Stimulated activated CD4-positive, alpha-beta T cell treated with anti-CD3 and anti-CD28 coated beads, Interleukin-1b, Interleukin-23, amount 100 ng/mL, for 48 hours (primary cell): Measurements from ENCODE around the gene NAV2.
"Not testable (repeated sequence)": the region's sequence is repeated elsewhere in the genome, so short reads cannot be mapped to it uniquely, and the experiment has no call there.

Source experiments
- DNase-seq: peaks from one replicate; pipeline ENCODE4 v3.0.0-alpha.2; 2020

Gene NAV2

DNA sequence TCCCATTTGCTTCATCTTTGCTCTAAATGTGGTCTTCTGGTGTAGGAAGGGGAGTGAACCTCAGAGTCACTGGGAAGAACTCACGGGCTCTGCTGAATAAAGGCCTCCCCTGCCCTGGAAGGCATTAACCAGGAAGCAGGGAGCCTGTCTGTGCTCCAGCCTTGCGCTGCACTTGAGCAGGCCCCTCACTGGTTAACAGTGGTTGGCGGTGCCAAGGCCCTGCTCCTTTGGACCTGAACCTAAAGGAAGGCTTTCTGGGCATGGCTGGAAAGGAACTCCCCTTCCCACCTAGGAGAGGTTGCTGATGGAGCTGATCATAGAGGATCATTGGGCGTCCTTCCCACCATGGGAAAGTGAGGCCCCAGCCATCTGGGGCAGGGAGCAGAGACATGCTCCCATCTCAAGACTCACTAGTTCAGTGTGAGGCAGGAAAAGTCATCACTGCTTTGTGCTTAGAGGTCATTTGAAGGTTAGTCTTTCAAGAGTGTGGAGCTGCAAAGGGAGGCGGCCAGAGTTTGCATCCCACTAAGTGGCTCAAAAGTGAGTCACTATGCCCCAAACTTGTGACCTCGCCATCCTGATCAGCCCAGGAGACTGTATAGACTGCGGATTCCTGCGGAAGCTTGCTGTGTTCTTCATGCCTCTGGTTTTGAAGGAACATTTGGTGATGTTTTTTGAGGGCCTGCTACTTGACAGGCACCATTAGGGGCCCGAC lies 397.3 kb downstream of the NAV2 start:
- no peak for DNase-seq

DNA sequence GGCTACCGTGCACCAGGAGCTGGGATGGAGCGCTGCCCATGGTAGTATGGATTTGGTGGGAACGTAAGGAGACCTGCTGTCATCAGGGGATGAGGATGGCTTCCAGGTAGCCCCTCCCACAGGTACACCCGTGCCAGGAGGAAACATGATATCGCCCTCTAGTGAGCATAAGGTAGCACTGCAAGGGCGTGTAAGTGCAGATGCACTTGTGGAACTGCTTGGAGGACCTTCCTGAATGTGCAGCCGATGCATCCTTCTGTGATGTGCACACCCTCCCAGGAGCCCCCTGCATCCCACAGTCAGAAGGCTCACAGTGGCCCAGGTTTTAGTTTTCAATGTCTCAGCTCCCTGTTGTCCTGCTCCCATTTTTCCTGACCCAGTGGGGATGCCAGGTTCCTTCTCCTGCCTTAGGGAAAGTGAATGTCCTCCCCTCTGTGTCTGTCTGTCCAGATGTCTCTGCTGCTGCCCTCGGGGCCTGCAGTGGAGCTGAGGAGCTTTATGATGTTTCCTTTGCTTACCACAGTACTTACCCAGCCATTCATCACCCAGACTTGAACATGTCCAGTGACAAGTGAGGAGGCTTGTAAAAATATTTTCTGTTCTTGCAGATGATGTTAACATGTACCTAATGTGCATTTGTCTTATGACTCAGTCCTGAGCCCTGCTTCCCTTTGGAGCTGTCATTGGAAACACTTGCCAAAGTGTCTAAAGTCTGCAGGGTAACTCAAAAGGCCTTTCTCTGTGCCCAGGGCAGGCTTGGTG lies 398.5 kb downstream of the NAV2 start:
- peak; percentile 56 for DNase-seq

DNA sequence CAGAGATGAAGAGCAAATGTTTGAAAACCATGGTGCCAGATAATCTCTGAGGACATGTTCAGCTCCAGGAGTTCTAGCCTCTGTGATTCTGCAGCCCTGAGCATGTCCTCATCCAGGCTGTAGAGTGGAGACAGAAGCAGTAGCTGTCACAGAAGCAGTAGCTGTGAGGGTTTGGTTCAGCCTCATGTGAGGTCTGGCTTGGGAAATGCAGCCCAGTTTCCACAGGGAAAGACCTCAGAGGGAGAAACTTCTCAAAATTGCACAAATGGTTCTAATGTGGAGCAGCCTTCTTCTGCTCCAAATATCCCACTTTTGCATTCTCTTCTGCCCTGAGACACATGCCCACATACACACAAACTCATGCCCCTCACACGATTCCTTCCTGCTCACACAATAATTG lies 399.2 kb downstream of the NAV2 start:
- DNase-seq = no peak

DNA sequence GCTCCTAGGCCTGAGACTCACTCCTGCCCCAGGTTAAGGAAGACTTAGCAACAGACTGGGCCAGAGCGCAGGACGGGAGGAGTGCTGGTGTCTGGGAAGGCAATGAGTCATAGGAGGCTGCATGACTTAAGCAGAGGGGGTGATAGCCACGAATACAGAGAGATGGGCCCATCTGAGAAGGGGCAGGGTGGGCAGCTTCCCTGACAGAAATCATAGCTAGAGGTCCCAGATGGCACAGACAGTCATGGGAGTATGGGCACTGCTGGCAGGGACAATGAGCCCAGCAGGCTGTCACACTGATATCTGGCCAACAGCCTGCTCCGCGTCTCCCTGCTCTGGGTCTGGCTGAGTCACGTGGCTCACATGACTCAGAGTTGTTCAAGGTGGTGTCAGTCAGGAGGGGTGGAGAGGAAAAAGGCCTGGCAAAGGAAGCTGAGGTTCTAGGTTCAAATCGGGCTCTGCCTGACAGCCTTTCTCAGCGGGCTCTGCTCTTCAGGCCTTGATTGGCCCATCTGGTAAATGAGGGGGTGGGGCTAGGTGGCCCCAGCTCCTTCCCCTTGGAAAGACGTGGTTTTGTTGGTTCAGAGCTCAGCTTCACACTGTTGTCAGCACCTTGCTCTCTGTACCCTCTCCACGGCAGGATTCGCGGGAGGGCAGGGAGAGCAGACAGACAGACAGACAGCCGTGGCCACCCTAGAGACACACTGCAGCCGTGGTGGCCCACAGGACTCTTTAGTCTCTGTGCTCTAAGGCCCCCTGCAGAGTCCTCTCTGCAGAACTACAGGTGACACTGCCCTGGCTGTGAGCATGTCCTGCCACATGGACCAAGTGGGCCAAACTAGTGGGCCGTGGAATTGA lies 399.9 kb downstream of the NAV2 start:
- no peak for DNase-seq

DNA sequence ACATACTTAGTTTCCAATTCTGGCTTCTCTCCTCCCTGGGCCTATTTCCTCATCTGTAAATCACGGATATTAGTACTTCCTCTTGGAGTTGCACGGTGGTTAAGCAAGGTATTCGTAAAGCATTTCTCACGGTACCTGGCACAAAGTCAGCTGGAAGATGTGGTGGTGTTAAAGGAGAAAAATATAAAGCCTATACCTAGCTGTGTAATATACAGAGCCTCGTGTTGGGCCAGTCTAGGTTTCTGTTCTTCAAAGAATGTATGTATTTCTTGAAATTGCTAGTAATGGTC lies 400.5 kb downstream of the NAV2 start:
- no peak for DNase-seq

DNA sequence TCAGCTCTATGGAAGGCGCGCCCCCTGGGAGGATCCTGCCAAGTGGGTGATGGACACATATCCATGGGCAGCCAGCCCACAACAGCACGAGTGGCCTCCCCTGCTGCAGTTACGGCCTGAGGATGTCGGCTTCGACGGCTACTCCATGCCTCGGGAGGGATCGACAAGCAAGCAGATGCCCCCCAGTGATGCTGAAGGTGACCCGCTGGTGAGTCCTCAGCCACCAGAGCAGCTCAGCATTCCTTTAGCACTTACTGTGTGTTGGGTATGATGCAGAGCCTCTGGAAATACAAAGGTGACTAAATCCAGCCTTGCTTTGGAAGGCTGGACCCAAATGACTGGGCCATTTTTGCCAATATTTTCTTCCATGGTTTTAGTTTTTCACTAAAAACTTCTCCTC lies 402.0 kb downstream of the NAV2 start:
- DNase-seq = no peak

DNA sequence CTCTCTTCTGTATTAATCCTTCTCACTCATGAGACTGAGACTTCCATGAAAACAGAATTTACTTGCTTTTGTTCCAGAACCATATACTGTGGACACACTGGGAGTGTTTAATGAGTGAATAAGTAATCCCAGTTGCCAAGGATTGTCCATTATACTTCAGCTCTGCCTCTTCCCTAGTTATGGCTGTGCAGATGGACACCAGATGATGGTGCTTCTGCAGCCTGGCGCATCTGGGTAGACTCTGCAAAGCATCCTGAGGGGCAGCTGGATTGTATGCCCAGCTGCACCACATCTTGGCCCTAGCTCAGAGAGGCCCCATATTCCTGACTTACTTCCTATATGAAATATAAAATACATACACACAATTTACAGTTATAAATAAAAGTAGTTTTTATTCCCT lies 404.2 kb downstream of the NAV2 start:
- DNase-seq = no peak

DNA sequence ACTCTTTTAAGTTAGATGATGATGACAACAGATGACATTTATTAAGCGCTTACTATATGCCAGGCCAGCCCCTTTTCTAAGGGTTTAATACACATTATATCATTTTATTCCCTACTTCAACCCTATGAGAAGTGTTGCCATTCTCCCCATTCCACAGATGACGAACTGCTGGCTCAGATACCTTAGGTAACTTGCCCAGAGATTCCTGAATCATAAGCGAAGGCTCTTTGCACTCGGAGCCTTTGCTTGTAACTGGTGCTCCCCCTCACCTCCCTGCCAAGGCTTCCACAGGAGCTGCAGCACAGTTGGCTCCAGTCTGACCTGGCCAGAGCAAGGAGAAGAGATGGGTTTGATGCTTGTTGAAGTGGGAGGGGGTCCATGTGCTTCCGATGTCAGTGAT lies 404.7 kb downstream of the NAV2 start:
- no peak for DNase-seq

DNA sequence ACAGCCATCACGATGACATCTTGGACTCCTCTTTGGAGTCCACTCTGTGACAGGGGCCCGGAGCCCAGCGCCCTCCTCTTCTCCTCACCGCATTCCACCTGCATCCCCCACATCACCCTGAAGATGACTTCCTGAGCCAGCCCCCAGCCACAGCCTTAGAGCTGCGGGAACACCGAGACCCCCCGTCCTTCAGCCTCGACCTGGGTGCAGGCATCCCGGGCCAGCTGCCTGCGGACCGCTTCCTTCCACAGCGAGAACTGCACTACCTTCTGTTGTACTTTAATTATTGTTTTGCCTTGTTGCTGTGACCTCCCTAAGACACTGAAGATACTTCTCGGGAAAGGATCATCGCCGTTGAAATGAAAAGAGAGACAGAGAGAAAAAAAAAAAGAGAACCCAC lies 405.6 kb downstream of the NAV2 start:
- DNase-seq = no peak

DNA sequence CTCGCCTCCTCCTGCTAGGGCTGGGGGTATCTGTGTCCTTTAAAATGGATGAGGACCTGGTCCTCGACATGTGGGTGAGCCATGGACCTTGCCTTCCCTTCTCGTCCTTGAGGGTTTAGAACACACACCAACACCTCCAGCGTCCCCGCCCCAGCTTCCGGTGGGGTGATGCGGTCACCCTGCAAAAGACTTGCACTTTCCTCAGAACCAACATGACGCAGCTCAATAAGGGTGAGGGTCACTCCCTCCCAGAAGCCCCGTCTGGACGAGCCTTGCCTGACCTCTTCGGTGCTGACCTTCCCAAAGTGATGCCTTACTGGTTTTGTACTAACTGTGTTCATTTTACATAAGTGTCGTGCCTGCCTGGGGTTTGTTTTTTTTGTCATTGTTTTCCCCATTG lies 406.7 kb downstream of the NAV2 start:
- DNase-seq = no peak

DNA sequence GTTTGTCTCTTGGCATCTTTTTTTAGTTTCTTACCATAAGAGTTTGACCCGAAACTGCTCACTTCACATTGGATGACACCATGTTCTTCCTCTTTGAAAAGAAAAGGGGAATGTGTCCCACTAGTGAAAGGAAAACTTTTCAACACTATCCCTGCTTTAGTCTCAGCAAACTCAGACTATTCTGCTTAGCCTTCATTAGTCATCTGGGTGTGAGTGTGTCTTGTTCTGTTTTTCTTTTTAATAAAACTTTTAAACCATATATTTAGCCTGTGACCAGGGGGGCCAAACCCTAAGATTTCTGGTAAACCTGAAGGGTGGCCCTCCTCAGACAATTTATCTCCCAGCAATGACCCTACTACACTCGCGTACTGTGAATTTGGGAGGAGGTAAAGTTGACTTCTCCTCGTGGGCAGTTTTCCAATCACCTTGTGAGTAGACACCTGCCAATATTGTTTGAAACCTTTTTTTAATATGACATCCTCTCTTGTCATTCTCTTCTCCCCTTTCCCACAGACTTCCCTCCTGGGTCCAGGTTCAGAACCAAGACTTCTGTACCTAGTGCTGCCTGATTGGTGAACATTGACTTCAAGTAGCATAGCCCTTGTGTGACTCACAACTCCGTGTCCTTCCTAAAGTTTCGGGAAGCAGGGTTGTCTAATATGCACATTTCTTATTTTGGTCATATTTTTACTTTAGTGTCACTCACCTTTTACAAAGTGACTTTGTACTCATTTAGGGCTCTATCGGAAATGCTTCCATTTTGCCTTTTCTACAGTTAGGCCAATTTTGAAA lies 407.7 kb downstream of the NAV2 start:
- DNase-seq = no peak

DNA sequence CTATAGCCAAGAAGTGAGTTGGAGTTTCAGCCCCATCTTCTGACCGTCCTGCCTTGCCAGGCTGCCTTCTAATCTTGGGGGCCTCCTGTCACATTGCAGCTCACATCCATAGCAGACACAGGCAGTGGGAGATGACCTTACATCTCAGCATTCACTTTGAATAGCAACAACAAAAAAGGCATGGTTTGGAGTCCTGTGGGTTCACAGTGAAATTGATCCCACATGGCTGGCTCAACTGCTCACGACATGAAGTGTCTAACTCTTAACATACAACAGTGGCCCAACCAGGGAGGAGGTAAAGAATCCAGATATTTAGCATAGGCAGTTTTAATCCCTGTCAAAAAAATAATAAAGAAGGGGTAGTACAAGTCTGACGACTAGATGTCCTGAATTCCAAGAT lies 409.5 kb downstream of the NAV2 start:
- DNase-seq = no peak

DNA sequence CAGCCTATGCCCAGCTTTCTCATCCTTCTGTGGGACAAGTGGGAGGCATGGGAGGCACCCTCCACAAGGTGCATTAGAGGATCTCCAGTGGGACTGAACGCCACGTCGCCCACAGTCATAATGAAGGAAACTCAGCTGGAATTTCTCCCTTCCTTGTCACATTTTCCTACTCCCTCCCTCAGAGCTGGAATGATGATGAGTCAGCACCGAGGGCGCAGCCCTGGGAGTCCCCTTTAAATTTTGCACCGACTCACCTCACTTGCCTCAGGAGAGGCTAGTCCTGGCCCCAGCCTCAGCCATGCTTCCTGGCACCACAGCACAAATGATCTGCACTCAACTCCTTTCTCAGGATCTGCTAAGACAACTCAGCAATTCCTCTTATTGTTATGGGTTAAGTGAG lies 413.3 kb downstream of the NAV2 start:
- no peak for DNase-seq

DNA sequence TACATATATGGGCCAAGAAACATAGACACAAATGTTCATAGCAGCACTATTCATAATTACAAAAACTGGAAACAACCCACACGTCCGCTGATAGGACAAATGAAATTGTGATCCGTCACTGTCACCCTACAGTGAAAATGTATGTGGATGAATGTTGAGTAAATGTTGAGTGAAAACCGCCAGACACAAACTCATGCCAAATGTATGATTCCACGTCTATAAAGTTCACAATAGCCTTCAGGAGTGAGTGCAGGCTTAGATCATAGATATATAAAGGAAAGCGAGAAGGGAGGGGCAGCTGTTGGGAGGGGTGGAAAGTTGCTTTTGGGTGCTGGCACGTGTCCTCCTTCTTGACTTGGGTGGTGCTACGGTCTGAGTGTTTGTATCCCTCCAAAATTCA lies 414.1 kb downstream of the NAV2 start:
- DNase-seq = no peak

DNA sequence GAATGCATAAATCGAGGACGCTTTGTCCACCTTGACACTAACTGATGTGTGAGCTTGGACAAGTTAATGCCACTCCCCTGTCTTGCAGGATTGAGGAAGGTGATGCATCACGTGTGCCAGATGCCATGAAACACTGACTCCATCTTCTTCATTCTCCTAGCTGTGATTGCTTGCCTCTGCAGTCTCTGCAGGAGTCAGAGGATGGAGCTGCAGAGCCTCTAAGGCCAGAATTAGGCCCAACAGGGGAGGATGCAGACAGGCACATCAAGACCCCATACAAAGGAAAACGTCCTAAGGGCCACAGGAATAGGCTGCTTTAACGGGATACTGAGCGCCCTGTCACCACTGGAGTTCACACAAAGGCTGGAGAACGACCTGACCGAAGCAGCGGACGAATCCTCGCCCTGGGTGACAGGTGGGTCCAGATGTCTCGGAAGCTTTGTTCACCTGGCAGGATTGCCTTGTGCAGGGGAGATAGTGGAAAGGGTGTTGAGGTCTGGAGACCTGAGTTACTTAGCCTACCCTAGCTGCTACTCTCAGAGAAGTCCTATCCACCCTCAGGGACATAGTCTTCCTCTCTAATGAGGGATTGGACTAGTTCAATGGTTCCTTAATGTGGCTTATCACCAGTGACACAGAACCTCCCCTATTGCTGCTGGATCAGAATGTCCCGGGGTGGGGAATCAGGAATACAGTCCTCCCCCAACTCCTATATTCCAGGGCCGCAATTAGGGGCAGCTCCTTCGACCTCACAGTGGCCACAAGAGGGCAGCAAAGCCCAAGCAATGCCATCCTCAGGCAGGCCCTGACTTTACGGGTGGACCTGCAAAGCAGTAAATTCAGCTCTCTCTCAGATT lies 415.3 kb downstream of the NAV2 start:
- peak; percentile 72 for DNase-seq

DNA sequence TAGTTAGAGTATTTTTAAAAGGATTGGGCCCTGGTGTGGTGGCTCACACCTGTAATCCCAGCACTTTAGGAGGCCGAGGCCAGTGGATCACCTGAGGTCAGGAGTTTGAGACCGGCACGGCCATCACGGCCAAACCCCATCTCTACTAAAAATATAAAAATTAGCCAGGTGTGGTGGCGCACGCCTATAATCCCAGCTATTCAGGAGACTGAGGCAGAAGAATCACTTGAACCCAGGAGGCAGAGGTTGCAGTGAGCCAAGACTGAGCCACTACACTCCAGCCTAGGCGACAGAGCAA lies 415.8 kb downstream of the NAV2 start:
- not testable (repeated sequence) for DNase-seq

DNA sequence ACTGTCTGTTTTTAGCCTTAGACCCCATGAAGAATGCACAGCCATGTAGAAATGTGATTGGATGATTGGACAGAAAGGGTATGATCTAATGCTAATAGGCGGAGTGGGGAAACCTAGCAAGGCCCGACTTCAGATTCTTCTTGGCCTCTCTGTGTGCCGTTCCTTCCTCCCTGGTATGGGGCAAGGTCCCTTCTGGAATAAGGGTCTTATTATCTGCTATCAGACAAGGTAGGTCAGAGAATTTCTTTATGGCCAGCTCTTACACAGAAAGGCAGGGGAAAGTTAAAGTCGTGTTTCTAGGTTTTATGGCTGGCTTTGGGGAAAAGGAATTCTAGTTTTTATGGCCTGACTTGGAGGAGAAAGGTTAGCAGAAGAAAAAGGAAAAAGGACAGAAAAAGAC lies 417.0 kb downstream of the NAV2 start:
- no peak for DNase-seq

DNA sequence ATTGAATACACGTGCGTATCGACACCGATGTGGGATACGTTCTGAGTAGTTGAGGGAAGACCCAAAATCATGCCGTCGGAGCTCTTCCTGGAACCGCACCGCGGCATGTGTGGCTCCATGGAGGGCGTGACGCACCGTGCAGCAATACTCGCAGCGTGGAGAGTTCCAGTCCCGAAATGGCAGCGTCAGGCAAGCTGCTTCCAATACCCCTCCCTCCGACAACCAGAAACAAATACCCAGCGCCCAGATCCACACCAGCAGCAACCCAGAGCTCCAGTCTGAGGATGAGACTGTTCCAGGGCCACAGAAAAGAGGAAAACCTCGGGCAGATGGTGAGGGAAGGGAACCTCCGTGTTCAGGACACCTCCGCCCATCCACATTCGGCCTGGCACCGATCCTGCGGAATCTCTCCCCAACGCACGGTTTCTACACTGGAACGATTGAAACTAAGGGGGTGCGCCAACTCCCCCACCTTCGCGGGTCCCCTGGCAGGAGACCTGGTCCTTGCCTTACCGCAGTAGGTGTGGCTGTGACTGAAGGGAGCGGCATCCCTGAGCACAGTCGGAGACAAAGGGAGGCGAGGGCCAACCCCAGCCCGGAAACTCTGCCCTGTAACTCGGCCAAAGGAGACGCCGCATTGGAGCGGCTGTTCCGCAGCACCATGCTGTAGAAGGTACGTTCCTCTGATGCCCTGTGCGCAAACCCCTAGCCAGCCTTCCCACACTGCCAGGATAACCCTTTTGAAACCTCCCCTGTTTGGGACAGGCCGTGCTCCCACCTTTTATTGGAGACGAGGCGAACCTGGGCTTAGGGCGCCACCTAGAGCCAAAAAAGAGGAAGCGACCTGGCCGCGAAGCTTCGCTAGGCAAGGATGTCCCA lies 419.4 kb downstream of the NAV2 start:
- DNase-seq = peak; percentile 43

DNA sequence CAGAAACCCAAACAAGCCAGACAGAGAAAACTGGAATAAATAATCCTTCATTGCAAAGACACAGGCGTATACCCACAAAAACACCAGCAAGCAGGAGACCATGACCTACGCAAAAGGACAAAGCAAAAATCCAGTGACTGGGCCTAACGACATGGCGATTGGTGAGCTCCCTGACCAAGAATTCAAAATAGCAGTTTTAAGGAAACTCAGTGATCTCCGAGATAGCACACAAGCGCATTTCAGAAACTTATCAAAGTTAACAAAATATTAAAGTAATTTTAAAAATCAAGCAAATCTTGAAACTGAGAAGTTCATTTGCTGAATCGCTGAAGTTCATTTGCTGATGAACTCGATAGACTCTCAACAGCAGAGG lies 420.0 kb downstream of the NAV2 start:
- DNase-seq = no peak

DNA sequence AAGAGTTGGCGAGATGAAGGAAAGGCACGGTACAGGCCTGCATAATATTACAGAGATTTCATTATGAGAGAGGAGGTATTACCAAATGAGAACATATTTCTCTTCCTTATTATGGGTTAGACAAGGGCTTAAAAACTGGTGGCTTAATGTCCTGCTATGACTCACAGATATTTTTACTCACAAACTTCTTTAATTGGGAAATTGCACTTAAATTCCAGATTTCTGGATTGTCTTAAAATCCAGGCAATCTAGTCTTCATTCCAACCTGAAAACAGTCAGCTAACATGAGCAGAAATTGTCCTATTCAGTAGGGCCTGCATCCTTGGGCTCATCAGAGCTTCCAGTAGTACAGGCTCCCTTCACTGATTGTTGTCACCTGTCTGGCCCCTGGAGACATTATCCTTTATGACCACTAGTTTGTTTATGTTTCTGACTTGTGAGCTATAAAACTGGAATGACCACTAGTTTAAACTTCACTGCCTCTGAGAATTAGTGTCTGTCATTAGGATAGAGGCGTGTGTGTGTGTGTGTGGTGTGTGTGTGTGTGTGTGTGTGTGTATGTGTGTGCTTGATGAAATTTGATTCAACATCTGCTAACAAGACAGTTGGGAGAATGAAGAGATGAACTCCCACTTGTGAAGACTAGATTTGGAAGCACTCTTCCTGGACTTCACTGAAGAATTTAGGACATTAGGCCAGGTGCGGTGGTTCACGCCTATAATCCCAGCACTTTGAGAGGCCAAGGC lies 422.5 kb downstream of the NAV2 start:
- no peak for DNase-seq

DNA sequence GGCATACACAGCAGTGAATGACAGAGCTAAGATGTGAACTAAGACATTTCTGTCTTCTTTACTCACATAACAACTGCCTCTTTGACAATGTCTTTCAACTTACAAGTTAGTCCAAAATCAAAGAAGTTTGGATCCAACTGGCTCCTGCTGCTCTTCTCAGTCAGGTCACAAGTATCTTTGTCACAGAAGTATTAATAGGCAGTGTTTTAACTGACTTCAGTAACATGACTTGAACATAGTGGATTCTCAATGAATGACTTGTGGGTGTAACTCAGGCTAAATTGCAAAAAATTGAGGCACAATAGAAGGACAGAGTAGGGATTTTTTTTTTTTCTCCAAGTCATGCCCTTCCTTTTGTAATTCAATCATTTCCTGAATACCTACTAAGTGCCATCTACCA lies 425.0 kb downstream of the NAV2 start:
- no peak for DNase-seq
